DOHH2 (cell line): Measurements from ENCODE around the gene STK32C.

Experiments
- CTCF ChIP-seq: fragments of 200-600 bp; sonication (generic); IDR thresholded peaks from one replicate; pipeline ENCODE4 v1.5.1; 2014; ENCODE audit warnings: antibody characterized with exemption, mild to moderate bottlenecking, low read depth, low read length; ENCODE audit not compliant: poor library complexity, severe bottlenecking
- EZH2phosphoT487 ChIP-seq: fragments of 200-600 bp; sonication (generic); IDR thresholded peaks from 2 replicates; pipeline ENCODE4 v1.6.1; 2017; ENCODE audit warnings: borderline replicate concordance, mild to moderate bottlenecking, antibody characterized with exemption, low read length, moderate library complexity, mixed read lengths

GRCh38 chr10:132199854-132200311 is 107.9 kb downstream of the STK32C start:
- TF ChIP-seq CTCF (no peak), EZH2phosphoT487 (no peak)
